ENCODE results near the gene SMAD4. TPM values are rescaled to one million over a fixed set of nuclear protein-coding genes. Genes with fewer than 3 reads are reported as not detected.
A peak's percentile ranks its signal among the peaks of the same experiment; 100 is the strongest.
"Not testable (repeated sequence)": the region's sequence is repeated elsewhere in the genome, so short reads cannot be mapped to it uniquely, and the experiment has no call there.

The SMAD4 gene
- total RNA-seq, 6 donors from 2014 or later: 94.7 to 140 (median 107) TPM

DNA sequence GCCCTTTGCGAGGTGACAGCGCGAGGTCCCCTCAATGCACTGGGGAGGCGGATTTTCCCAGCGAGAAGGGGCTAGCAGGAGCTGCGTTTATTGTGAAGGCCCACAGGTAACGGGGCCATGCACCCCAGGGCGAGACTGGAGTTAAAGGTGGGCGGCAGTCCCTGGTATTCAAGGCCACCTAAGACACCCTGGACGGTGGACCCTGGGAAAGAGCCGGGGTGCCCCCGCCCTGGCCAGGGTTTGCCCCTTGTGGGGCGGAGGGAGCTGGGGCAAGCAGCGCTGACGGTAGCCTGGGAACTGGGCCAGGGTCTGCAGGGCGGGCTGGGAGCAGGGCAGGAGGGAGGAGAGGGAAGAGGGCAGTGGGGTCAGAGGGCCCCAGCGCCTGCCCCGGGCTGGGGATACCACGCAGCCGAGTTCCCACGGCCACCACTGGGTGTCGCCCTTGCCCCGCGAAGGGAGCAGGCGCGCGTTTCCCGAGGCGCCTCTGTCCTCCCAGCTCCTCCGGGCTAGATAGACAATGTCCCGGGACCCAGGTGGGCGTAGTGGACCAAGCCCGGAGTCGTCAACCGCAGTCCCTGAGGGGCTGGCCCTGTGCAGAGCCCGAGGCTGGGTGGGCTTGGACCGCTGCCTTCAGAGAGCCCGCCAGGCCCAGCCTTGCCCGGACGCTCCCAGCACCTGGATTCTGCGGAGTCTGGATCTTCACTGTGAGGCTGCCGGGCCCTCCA is 80.2 kb downstream of the SMAD4 start:
- peak; percentile 90 to 94 for ATAC-seq (ENCODE audit: low FRiP score in 2 of 2)
- Histone ChIP-seq H3K36me3 (no peaks in the 10 kb centered on the region), H3K4me3 (no peak overlapping the region), H3K27ac (no peak overlapping the region), H3K4me1 (peaks cover 5 to 7% (median 6%) of the 10 kb centered on the region in 4 donors), H3K27me3 (no peaks in the 10 kb centered on the region), H3K9me3 (no peaks in the 10 kb centered on the region)
- DNase-seq: peak; percentile 51 to 95
- TF ChIP-seq POLR2A (IDR thresholded peaks at IDR 0.05): no peak
- TF ChIP-seq EP300 (IDR thresholded peaks at IDR 0.05): no peak
- TF ChIP-seq CTCF (IDR thresholded peaks at IDR 0.05): peak; percentile 92 to 97 (median 96)
- TF ChIP-seq POLR2AphosphoS5 (IDR thresholded peaks at IDR 0.05): no peak
- 42 to 72% methylated on average over 22 to 38 of the region's 42 CpGs for WGBS, 2 donors

GRCh38 chr18:51111633-51112355 is 81.8 kb downstream of the SMAD4 start:
- not testable (repeated sequence) for H3K27me3 ChIP-seq; ATAC-seq (ENCODE audit: low FRiP score in 2 of 2); H3K9me3 ChIP-seq; H3K36me3 ChIP-seq; H3K4me1 ChIP-seq; H3K4me3 ChIP-seq; H3K27ac ChIP-seq
- 95 to 96% methylated on average over 6 to 16 of the region's 24 CpGs for WGBS, 2 donors
- peak in 1 of 2 donors; percentile 77 for DNase-seq

GRCh38 chr18:51116996-51117395 is 87.0 kb downstream of the SMAD4 start:
- WGBS, 2 donors: 100% methylated on average over 1 of the region's 25 CpGs; no CpG with 5 or more reads in 1 of the 2 donors
- H3K27ac ChIP-seq; H3K36me3 ChIP-seq; ATAC-seq (ENCODE audit: low FRiP score in 2 of 2); H3K4me3 ChIP-seq; H3K27me3 ChIP-seq; H3K9me3 ChIP-seq; H3K4me1 ChIP-seq: not testable (repeated sequence)
- peak in 1 of 2 donors; percentile 66 for DNase-seq

DNA sequence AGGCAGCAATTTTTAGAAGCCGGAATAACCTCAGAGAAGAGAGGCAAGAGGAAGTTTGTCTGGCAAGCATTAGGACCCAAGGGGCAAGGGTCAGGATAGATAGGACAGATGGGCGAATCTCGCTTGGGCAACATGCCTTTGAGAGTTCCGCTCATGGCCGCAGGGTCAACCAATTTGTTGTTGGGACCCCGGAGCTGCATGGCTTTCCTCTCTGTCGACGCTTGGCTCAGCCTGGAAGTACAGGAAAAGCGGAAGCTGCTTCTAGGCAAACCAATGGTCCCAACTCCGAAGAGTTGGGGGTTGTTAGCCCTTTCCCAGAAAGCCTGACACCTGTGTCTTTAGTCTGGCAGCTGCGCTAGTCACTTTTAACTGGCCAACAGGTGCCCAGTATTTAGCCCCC is 89.5 kb downstream of the SMAD4 start:
- not testable (repeated sequence) for H3K4me3 ChIP-seq; H3K4me1 ChIP-seq; ATAC-seq (ENCODE audit: low FRiP score in 2 of 2); H3K27me3 ChIP-seq; H3K27ac ChIP-seq; H3K9me3 ChIP-seq; H3K36me3 ChIP-seq; DNase-seq
- 93 to 98% methylated on average over 11 of the region's 11 CpGs for WGBS, 2 donors

GRCh38 chr18:51119976-51120375 is 90.0 kb downstream of the SMAD4 start:
- not testable (repeated sequence) for H3K27ac ChIP-seq; H3K4me3 ChIP-seq; H3K27me3 ChIP-seq; H3K9me3 ChIP-seq; H3K4me1 ChIP-seq; H3K36me3 ChIP-seq; DNase-seq; ATAC-seq (ENCODE audit: low FRiP score in 2 of 2)
- 97% methylated on average over 16 of the region's 16 CpGs for WGBS, 2 donors

GRCh38 chr18:51120809-51121596 is 91.0 kb downstream of the SMAD4 start:
- Histone ChIP-seq H3K4me3 (no peak overlapping the region), H3K36me3 (no peaks in the 10 kb centered on the region), H3K4me1 (no peaks in the 10 kb centered on the region), H3K27ac (no peak overlapping the region), H3K27me3 (no peaks in the 10 kb centered on the region), H3K9me3 (peaks cover 0 to 6% (median 0%) of the 10 kb centered on the region in 4 donors)
- 95 to 96% methylated on average over 8 to 18 of the region's 33 CpGs for whole genome bisulfite sequencing, 2 donors
- TF ChIP-seq EP300 (IDR thresholded peaks at IDR 0.05) (no peak), POLR2AphosphoS5 (IDR thresholded peaks at IDR 0.05) (no peak), POLR2A (IDR thresholded peaks at IDR 0.05) (no peak), CTCF (IDR thresholded peaks at IDR 0.05) (no peak)
- DNase-seq (peak in 1 of 2 donors; percentile 61), ATAC-seq (ENCODE audit: low FRiP score in 2 of 2) (peak in 1 of 2 donors; percentile 49)
